GM23338 (cell line): Measurements from ENCODE around the gene CENPA.

Source experiments
- CREB1 ChIP-seq: fragments of 250-450 bp; sonication (Bioruptor Pico); IDR thresholded peaks from 2 replicates; pipeline ENCODE4 v1.5.0; 2020; ENCODE audit warnings: low read depth, mild to moderate bottlenecking, moderate library complexity
- CTCF ChIP-seq, 2 experiments: fragments of 200-600 bp in 1 of 2; sonication (generic) in 1 of 2; conservative IDR thresholded peaks; 2 replicates each; pipeline versions ENCODE4 v1.5.1 to v1.6.1; 2016 to 2017; ENCODE audit warnings: antibody characterized with exemption in 2 of 2, low read depth in 2 of 2, mild to moderate bottlenecking in 2 of 2, moderate library complexity in 1 of 2
- EZH2 ChIP-seq: fragments of 200-600 bp; sonication (generic); IDR thresholded peaks from one replicate; pipeline ENCODE4 v1.8.0; 2017; ENCODE audit warnings: antibody characterized with exemption, mild to moderate bottlenecking, low read depth; ENCODE audit not compliant: unreplicated experiment
- EZH2phosphoT487 ChIP-seq: fragments of 200-600 bp; sonication (generic); IDR thresholded peaks from one replicate; pipeline ENCODE4 v1.8.1; 2018; ENCODE audit warnings: antibody characterized with exemption; ENCODE audit not compliant: unreplicated experiment
- POLR2AphosphoS5 ChIP-seq: IDR thresholded peaks from 2 replicates; pipeline ENCODE4 v1.6.1; 2016; ENCODE audit warnings: antibody characterized with exemption, low read depth
- REST ChIP-seq: IDR thresholded peaks from one replicate; pipeline ENCODE4 v1.6.1; 2018; ENCODE audit warnings: antibody characterized with exemption; ENCODE audit not compliant: unreplicated experiment
- ZNF331 ChIP-seq: fragments of 250-450 bp; sonication (Bioruptor Pico); IDR thresholded peaks from 2 replicates; pipeline ENCODE4 v1.5.0; 2020; ENCODE audit warnings: low read depth, mild to moderate bottlenecking, moderate library complexity

- TF ChIP-seq POLR2AphosphoS5 (no peak), EZH2 (no peak), CTCF (conservative IDR thresholded peaks at IDR 0.05; ENCODE audit: low read depth in 2 of 2) (no peak), EZH2phosphoT487 (no peak), CREB1 (CRISPR knock-in tag) (no peak), ZNF331 (no peak), REST (no peak)
Measured at GRCh38 chr2:26801796-26802195, 15.9 kb downstream of the CENPA start.
